H1 (cell line): Measurements from ENCODE around the gene GSG1L2. TPM values are rescaled to one million over a fixed set of nuclear protein-coding genes. Genes with fewer than 3 reads are reported as not detected.

Source experiments
- BRCA1 ChIP-seq: IDR thresholded peaks from 2 replicates; pipeline ENCODE4 v1.6.1; 2012; ENCODE audit warnings: low read depth, low read length, improper control_type of control experiment
- CEBPB ChIP-seq: IDR thresholded peaks from 2 replicates; pipeline ENCODE4 v1.6.1; 2012; ENCODE audit warnings: low read depth, low read length
- EP300 ChIP-seq, 2 experiments: IDR thresholded peaks; 1 replicate in 1 of 2; 2 replicates in 1 of 2; pipeline ENCODE4 v1.6.1; 2011 to 2012; ENCODE audit warnings: low read depth in 2 of 2, low read length in 2 of 2, mild to moderate bottlenecking in 2 of 2, borderline replicate concordance in 1 of 2, inconsistent platforms in 1 of 2, moderate library complexity in 1 of 2
- FOSL1 ChIP-seq: IDR thresholded peaks from 2 replicates; pipeline ENCODE4 v1.6.1; 2011; ENCODE audit warnings: mild to moderate bottlenecking, low read depth, low read length, moderate library complexity; ENCODE audit not compliant: insufficient read depth
- GTF2F1 ChIP-seq: IDR thresholded peaks from 2 replicates; pipeline ENCODE4 v1.6.1; 2012; ENCODE audit warnings: low read depth, low read length, improper control_type of control experiment, borderline replicate concordance
- NANOG ChIP-seq: IDR thresholded peaks from 2 replicates; pipeline ENCODE4 v1.6.1; 2011; ENCODE audit warnings: low read length, low read depth, mild to moderate bottlenecking, inconsistent platforms; ENCODE audit not compliant: insufficient read depth, poor library complexity, severe bottlenecking
- NRF1 ChIP-seq: IDR thresholded peaks from 2 replicates; pipeline ENCODE4 v1.6.1; 2011; ENCODE audit warnings: mild to moderate bottlenecking, low read depth, low read length, improper control_type of control experiment
- RXRA ChIP-seq: IDR thresholded peaks from 2 replicates; pipeline ENCODE4 v1.6.1; 2011; ENCODE audit warnings: low read depth, mild to moderate bottlenecking, low read length, moderate library complexity; ENCODE audit not compliant: insufficient read depth
- SIRT6 ChIP-seq: IDR thresholded peaks from one replicate; pipeline ENCODE4 v1.7.1; 2012; ENCODE audit warnings: low read length, inconsistent platforms
- SP1 ChIP-seq: IDR thresholded peaks from 2 replicates; pipeline ENCODE4 v1.6.1; 2011; ENCODE audit warnings: low read depth, low read length
- SP4 ChIP-seq: IDR thresholded peaks from 2 replicates; pipeline ENCODE4 v1.6.1; 2012; ENCODE audit warnings: low read length, inconsistent platforms
- SRF ChIP-seq: IDR thresholded peaks from 2 replicates; pipeline ENCODE4 v1.6.1; 2011; ENCODE audit warnings: mild to moderate bottlenecking, low read depth, low read length, moderate library complexity
- YY1 ChIP-seq: IDR thresholded peaks from 2 replicates; pipeline ENCODE4 v1.6.1; 2011; ENCODE audit warnings: low read depth, mild to moderate bottlenecking, low read length
- polyA plus RNA-seq, 7 experiments: library from polyadenylated mRNA; depleted of rRNA in 3 of 7; stranded (reverse) in 5 of 7; unstranded in 2 of 7; fragments of >200 nt in 5 of 7; fragments of 200-250 nt in 2 of 7; gene quantifications; 1 replicate in 5 of 7; 2 replicates in 1 of 7; 4 replicates in 1 of 7; pipeline versions ENCODE4 v1.2.1 to v1.2.3, GENCODE V29; 2011 to 2013; ENCODE audit warnings: missing spikeins in 2 of 7, mixed read lengths in 2 of 7
- total RNA-seq: library from RNA; stranded (reverse); fragmentation: NEBNext Ultra II Directional; extraction: Animal tissue kit (Norgen Biotek cat#: 25700); gene quantifications from 2 replicates; pipeline ENCODE4 v1.2.1, GENCODE V29; 2021
- TF ChIP-seq, protein P1 (sequence below), 3 experiments: IDR thresholded peaks; 1 replicate in 2 of 3; 2 replicates in 1 of 3; pipeline versions ENCODE4 v1.5.1 to v1.6.1; 2011; ENCODE audit warnings: low read length in 3 of 3, mild to moderate bottlenecking in 3 of 3, inconsistent platforms in 2 of 3, low read depth in 1 of 3, moderate library complexity in 1 of 3; ENCODE audit not compliant: insufficient read depth in 1 of 3; ENCODE audit errors: control extremely low read depth in 1 of 3

GSG1L2 gene
- total and polyA plus RNA-seq, 2 of the 8 experiments (the other 6 are each of a cell fraction or from before 2014, with no cell fraction given) = not detected

DNA sequence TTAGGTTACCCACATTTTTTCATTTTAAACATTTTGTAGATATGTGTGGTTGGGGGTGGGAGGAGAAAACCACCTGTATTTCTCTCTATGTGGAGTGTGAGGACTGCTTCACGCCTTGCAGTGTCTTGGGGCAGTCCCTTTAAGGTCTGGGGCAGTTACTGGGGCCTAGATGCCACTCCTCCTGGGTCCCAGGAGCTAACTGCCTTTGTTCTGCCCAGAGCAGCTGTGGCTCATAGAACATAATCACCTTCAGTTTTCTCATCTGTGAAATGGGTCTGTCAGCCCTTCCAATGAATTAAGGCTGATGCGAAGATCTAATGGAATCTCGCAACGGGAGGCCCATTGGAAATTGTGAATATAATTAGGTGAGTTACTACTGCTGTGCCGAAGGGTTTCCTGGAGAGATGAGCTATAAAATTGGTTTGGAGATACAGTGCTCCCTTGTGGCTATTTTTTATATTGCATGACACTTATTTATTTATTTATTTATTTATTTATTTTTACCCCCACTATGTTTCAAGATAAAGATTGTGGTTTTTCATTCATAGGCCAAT is 53.4 kb downstream of the GSG1L2 start (continued):
- no peak for TF ChIP-seq SRF
- no peak for TF ChIP-seq NRF1
- no peak for TF ChIP-seq FOSL1
- no peak for TF ChIP-seq RXRA
- no peak for TF ChIP-seq GTF2F1
- TF ChIP-seq, protein P1, sequence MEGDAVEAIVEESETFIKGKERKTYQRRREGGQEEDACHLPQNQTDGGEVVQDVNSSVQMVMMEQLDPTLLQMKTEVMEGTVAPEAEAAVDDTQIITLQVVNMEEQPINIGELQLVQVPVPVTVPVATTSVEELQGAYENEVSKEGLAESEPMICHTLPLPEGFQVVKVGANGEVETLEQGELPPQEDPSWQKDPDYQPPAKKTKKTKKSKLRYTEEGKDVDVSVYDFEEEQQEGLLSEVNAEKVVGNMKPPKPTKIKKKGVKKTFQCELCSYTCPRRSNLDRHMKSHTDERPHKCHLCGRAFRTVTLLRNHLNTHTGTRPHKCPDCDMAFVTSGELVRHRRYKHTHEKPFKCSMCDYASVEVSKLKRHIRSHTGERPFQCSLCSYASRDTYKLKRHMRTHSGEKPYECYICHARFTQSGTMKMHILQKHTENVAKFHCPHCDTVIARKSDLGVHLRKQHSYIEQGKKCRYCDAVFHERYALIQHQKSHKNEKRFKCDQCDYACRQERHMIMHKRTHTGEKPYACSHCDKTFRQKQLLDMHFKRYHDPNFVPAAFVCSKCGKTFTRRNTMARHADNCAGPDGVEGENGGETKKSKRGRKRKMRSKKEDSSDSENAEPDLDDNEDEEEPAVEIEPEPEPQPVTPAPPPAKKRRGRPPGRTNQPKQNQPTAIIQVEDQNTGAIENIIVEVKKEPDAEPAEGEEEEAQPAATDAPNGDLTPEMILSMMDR (IDR thresholded peaks at IDR 0.05; ENCODE audit: control extremely low read depth in 1 of 3, insufficient read depth in 1 of 3, low read depth in 1 of 3, low read length in 3 of 3) = peak in 1 of 3 experiments; percentile 38; a peak in 1 of 4 replicates
- TF ChIP-seq BRCA1 = no peak
- TF ChIP-seq CEBPB = no peak
- no peak for TF ChIP-seq YY1
- TF ChIP-seq SIRT6 = no peak
- no peak for TF ChIP-seq SP4
- no peak for TF ChIP-seq EP300 (IDR thresholded peaks at IDR 0.05; ENCODE audit: borderline replicate concordance in 1 of 2, low read depth in 2 of 2, low read length in 2 of 2)
- TF ChIP-seq SP1 = no peak
- no peak for TF ChIP-seq NANOG
